Choroid plexus epithelial cell (primary cell): ENCODE results near the gene SPINK5.
A peak's percentile ranks its signal among the peaks of the same experiment; 100 is the strongest.

Experiments used
- DNase-seq: peaks from one replicate; pipeline ENCODE4 v3.0.0-alpha.2; 2010; ENCODE audit warnings: low read depth
- H3K4me3 ChIP-seq: 2 replicates; pipeline ENCODE4 v1.5.1; 2011; ENCODE audit warnings: low read depth, mild to moderate bottlenecking, control low read depth, low read length, moderate library complexity
- TF ChIP-seq, protein P1 (sequence below): conservative IDR thresholded peaks from 2 replicates; pipeline ENCODE4 v1.5.1; 2011; ENCODE audit warnings: low read depth, mild to moderate bottlenecking, control low read depth, inconsistent platforms, low read length, moderate library complexity

The SPINK5 gene

DNA sequence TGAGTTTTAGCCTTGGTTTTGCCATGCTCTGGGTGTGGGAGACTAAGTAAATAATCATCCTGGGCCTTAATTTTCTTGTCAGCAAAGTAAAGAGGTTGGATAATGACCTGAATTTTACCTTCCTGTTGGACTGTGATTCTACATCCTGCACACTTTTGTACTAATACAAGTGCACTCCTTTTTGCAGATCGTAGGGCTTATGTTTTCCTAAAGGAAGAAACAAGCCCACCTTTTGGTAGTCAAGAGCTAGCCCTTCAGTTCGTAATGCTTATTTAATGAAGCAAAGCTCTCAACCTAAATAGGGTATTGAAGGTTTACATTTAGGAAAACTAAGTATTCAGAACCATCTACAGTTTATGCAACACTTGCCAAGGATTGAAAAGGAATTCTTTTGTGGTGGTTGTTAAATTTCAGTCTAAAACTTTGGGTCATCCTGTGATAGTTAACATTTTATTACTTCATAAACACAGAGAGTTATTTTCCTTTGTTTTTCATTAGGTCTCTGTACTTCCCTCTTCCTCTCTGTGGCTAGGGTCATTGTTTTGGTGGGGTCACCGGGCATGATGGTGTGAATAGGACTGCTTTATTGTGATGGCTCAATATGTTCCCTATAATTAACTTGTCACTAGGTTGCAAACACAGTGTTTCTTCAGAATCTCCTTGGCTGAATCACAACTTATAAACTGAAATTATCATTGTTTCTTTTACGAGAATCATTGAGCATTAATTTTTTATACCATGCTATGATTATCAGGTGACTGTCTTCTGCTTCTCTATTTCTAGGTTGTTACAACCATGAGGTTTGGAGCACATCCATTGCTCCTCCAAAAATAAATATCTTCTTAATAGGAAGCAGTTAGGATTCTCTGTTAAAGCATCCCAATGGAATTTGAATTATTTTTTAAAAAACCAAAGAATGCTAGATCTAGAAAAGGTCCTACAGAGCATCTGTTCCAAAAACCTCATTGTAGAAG is 28.5 kb downstream of the SPINK5 start:
- no peak overlapping the region for H3K4me3 ChIP-seq
- TF ChIP-seq, protein P1, sequence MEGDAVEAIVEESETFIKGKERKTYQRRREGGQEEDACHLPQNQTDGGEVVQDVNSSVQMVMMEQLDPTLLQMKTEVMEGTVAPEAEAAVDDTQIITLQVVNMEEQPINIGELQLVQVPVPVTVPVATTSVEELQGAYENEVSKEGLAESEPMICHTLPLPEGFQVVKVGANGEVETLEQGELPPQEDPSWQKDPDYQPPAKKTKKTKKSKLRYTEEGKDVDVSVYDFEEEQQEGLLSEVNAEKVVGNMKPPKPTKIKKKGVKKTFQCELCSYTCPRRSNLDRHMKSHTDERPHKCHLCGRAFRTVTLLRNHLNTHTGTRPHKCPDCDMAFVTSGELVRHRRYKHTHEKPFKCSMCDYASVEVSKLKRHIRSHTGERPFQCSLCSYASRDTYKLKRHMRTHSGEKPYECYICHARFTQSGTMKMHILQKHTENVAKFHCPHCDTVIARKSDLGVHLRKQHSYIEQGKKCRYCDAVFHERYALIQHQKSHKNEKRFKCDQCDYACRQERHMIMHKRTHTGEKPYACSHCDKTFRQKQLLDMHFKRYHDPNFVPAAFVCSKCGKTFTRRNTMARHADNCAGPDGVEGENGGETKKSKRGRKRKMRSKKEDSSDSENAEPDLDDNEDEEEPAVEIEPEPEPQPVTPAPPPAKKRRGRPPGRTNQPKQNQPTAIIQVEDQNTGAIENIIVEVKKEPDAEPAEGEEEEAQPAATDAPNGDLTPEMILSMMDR = no peak
- no peak for DNase-seq

DNA sequence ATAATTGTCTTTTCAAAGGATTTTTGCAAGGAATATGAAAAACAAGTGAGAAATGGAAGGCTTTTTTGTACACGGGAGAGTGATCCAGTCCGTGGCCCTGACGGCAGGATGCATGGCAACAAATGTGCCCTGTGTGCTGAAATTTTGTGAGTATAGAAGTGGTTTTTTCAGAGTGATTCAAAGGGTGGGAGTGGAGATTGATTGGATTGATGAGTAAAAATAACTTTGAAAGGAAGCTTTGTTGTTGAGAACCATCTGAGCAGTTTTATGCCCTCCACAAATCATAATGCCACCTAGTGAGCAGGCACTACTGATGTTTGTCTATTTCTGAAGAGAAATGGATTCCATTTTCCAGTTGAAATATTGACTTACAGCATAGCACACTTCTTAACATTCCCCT is 30.6 kb downstream of the SPINK5 start:
- no peak overlapping the region for H3K4me3 ChIP-seq
- DNase-seq = no peak
- TF ChIP-seq, protein P1 = no peak

DNA sequence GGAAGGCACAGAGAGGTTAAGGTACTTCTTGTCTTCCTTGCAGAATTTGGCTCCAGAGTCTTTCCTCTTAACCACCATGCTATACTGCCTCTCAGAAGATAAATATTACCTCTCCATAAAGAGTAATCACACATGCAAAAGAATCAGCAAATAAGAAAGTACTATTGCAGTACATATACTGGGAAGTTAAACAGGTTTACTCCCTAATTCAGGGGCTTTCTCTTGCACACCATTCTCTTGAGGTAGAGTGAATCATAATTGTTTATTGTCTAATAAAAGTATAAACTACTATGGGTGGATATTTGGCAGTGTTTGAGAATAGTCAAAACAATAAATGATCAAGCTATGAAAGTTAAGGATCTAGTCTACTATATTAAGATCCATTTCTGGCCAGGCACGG is 40.4 kb downstream of the SPINK5 start:
- H3K4me3 ChIP-seq = no peak overlapping the region
- TF ChIP-seq, protein P1 = no peak
- no peak for DNase-seq

DNA sequence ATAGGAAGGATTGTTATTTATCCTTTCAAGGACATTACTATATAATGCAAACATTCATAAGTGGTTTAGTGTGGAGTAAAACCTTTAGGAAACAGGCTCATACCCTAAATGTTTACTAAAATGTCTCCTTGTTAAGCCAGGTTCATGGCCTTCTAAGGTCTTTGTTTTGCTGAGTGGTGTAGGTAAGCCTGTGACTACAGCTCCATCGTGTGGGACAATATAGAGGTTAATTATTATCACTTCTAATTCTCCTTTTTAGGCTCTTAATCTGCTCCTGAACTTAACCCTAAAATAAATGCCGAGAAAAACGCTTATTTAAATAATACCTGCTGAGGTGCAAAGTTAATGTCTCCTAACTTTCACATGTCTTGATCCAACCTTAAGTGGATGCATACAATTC is 43.8 kb downstream of the SPINK5 start:
- no peak overlapping the region for H3K4me3 ChIP-seq
- no peak for DNase-seq
- TF ChIP-seq, protein P1 = no peak

DNA sequence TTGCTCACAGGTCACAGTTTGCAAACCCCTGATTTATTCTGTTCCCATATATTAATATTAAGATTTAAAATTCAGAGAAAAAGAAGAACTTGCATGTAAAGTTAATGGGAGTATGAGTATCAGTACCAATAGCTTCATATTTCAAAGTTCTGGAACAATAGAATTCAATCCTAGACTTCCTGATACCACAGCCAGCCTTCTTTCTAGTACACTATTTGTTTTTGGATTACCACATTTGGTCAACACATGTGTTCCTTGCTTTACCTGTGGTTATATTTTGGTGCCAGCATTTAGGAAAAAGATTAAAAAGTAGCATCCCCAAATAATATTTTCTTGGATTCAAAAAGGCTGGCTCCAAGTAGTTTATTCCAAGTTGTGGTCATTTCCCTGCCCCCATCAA is 49.5 kb downstream of the SPINK5 start:
- no peak overlapping the region for H3K4me3 ChIP-seq
- TF ChIP-seq, protein P1 = no peak
- DNase-seq = no peak

DNA sequence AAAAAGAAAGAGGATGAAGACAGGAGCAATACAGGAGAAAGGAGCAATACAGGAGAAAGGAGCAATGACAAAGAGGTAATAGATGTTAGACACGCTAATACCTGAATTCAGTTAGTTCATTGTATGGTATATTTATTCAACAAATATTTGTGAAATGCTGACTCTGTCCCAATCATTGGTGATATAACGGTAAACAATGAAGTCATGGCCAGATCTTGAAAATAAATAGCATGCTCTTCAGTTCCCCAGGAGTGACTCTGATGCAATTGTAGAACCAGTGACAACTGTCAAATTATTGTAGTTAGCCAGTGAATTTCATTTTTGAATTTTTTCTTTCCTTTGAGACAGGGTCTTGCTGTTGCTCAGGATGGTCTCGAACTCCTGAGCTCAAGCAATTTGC is 56.5 kb downstream of the SPINK5 start:
- TF ChIP-seq, protein P1 = no peak
- H3K4me3 ChIP-seq = no peak overlapping the region
- no peak for DNase-seq

DNA sequence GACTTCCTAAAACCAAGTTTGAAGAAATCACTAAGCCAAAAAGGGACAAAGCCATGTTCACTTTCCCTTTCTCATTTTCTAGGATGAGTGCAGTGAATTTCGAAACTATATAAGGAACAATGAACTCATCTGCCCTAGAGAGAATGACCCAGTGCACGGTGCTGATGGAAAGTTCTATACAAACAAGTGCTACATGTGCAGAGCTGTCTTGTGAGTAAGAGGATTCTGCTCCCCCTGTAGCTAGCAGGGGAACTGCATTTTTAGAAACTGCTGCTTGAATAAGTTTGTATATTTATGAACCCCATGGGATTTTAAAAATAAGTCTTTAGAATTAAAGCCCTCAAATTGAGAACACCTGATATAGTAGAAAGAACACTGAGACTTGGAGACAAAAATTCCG is 61.9 kb downstream of the SPINK5 start:
- TF ChIP-seq, protein P1 = peak; percentile 35
- no peak overlapping the region for H3K4me3 ChIP-seq
- DNase-seq = peak; percentile 37
